Inflammatory macrophage (primary cell): ENCODE measurements around the gene ELF4.

ENCODE experiments used
- DNase-seq, 2 donors: peaks; one replicate each; pipeline ENCODE4 v3.0.0-alpha.2; 2020 to 2022

The ELF4 gene

DNA sequence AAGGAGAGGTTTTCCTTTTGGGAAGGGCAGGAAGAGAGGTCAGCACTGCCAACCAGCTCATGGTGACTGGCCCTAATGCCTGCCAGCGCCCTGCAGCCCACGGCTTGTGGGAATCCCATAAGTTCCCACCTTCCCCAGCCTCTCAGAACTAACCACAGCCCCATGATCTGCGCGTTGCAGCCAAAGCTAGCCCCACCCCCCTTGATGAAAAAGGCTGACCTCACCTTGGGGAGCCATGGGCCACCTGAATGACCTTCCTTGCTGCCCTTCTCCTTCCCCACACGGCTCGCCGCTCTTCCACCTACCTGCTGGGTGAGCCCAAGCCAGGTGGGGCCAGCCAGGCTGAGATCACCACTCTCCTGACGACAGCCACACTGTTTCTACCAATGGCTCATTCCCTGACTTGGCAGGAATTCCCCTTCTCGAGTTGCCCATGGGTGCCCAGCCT lies 3.9 kb upstream of the ELF4 start:
- DNase-seq = peak in 1 of 2 donors; percentile 14

DNA sequence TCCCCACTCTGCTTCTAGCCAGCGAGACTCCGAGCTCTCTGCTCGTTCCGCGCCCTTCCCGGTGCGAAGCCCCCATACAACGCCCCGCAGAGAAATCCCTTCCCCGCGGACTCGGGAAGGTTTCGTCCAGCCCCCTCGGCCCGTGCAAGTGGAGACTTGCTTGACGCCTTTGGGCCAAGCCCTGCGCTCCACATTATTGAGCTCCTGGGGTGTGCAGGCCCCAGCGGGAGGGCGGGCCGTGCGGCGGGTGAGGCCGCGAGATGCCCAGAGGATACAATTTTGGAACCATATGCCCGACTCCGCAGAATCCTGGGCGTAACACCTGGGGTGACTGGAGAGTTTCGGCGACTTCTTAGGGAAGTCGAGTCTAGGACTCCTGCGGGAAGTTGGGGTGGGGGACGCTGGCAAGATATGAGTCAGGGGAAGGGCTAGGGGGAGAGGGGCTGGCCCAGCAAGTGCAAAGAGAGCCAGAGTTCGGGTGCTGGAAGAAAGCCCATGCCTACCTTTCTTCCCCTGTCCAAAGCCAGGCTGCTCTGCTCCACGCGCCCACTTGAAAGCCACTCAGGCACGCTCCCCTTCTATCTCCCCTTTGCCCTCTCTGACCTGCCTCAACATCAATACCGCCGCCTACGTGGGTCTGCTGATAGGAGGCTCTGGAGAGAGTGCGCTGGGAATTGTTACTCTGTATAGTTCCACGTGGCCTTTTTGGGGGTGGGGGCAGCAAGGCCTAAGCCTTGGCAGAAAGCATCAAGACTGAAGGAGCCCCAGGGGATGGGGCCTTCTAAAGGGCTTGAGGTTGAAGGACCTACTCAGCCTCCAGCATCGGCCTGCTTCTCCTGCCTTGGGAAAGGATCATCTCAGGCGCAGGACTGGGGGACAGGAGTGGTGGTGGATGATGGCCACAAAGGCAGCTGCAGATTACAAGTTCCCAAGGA lies 1.2 kb upstream of the ELF4 start:
- DNase-seq = no peak

DNA sequence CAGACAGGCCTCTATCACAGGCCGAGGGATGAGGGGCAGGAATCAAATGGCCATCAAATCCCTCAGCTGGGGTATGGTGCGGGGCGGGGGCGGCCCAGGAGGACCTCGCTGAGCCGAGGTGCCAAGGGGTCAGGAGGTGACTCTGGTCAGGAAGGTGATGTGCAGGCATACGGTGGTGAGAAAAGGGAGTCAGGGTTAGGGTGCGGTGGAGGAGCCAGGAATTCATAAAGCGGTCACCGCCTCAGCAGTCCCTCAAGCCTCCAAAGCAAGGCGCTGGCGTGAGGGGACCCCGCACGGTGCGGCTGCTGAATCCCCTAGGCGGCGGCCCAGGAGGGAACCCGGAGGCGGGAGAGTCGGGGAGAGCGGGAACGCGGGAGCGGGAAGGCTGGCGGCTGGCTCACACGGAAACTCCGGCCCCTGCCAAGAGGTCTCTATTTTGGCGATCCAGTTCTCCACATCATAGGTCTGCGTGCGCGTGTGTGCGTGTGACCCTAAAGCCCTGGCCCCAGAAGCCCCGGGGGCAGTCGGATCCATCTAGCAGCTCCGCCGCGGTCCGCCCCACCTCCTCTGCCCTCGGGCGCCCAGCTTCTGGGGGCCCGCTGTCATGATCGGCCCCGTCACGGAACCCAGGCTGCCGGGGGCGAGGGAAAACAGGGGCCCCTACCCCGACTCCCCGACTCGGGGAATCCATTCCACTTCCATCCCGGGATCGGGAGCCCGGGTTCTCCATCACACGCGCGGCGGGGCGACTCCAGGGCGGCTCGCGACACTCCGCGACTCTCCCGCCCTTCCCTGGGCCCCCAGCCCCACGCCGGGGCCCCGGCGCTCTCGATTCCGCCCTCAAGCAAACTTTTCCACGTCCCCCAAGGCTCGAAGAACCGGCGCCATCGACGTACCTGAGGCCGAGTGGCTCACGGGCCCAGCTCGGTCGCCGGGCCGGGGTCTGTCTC lies 593 bp downstream of the ELF4 start:
- DNase-seq = no peak

DNA sequence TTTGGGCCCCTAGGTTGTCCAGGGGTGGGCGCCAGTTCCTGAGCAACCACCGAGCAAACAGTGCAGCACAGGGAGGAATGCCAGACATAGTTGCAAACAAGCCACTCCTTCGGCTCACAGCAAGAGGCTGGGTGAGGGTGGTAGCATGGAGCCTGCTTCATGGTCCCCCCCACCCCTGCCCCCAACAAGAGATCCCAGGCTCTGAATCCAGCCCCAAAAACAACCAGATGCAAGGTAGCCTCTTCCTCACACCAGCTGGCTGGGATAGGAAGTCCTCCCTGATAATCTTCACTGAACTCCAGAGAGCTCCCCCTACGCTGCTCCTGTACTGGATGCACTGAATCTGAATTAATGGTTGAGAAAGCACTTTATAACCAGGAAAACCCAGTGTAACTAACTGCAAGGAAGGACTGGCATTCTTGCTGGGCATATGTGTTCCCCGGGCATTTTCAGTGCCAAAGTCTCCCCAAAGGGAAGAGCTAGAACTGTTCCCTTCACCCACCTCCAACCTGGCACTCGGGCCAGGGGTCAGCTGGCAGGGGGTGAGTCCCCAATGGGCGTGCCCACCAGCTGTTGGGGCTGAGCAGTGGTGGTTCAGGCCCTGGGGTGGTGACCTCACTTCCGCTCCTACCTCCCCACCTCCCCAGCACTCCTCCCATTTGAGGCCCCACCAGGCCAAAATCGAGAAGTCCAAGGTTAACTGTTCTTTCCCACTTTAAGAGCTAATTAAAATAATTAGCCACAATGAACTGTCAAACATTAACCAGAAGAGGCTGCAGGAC lies 1.5 kb downstream of the ELF4 start:
- DNase-seq = peak; percentile 55 to 61

DNA sequence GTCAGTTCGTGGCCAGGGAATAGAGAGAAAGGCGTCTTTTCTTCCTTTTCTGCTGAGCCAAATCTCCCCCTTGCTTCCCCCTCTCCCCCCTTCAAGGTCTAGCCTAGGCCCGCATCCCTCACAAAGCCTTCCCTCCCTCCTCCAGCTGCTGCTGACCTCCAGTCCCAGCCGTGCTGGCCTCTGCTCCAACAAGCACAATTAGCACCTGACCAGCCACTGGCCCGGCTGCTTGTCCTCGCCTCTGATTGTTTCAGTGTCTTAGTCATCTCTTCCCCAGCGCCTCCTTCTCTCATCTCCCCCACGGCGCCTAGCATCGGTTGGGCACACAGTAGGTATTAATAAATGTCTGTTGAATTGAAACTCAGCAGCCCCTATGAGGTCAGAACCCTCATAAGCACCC lies 4.2 kb downstream of the ELF4 start:
- no peak for DNase-seq

DNA sequence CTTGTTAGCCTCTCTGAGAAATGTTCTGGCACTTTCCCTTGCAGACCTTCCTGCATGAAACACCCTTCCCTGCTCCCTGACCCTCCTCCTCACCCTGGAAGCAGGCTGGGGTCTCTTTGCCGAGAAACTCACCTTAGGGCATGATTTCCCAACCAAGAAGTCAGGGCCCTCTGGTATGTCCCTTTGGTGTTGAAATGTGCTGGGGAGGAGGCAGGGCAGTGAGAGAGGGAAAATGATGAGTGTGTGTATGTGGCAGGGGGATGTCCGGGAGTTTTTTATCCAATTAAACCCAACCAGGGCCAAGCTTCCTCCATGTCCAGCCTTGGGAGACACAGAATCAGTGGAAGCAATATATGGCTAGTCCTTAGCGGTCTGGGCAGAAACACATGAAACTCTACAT lies 5.1 kb downstream of the ELF4 start:
- no peak for DNase-seq

DNA sequence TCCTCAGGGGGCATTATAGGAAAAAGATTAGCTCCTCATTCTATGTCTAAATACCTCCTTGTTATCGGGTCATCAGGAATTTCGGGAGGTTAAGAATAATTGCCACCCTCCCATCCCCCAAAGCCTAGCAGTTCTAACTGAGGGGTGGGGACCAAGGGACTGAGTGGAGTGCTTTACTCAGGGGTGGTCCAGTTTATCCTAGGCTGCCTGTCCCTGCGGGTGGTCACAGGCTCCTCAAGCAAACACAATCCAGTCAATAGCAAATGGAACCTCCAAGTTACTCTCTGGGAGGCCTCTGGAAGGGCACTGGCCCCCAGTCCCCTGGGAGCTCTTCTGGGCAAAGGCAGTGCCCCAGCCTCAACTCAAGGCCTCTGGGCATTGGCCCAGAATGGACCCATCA lies 6.7 kb downstream of the ELF4 start:
- DNase-seq = no peak

DNA sequence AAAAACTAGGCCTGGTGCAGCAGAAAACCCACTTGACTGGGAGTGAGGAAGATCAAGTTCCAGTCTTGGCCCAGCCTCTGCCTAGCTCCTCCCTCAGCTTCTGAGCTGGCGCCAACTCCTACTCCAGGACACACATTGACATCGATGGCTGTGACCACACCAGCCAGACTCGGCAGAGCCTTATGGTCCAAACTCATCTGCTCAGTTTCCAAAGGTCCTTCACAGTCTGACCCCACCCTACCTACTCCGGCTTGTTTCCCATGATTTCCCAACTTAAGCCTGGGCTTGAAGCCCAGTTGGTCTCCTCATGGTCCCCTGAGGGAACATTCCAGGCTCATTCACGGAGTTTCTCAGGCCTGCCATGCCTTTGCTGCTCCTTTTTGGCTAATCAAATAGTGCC lies 10.1 kb downstream of the ELF4 start:
- DNase-seq = peak in 1 of 2 donors; percentile 51

DNA sequence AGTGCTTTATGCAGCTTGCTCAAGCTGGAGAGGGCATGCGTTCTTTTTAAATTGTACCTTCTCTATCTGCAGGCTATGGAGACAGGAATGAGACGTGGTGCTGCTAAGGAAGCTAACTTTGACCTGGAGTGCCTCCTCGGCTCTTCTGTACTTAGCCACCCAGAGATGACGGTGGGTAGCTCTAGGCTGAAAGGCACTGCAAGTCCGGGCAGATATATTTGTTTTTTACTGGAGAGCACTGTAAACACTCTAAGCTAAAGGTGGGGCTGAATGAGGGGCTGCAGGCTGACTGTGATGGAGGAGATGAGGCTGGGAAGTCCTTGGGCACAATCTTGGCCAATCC lies 12.1 kb downstream of the ELF4 start:
- no peak for DNase-seq

DNA sequence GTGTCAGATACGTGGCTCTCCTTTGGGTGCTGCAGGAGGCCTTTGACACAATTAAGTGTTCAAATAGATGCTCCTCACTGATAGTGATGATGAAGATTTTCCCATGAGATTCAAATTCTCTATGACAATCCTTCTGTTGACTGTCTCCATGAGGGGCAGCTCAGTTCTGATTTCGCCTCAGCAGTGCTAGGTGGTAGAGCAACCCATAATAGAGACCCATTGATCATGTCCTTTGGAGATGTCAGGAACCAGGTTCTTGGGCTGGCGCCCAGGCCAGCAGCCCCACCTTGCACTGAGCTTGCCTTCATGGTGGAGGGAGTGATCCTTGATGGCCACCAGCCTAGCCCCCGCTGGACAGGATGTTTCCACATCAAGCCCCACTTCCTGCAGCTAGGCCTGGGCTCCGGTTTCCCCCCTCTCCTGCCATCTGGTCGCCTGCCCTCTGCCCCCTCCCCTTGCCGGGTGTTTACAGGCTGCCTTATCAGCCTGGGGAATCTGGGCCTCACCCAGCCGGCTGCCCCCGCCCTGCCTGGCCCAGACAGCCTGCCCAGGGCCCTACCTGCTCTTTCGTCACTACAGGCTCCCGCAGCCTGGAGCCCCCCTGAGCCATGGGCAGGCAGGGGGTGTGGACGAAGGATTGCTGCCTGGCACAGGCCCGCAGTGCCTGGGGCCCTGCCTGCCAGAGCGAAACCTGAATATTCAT lies 12.6 kb downstream of the ELF4 start:
- DNase-seq = no peak

DNA sequence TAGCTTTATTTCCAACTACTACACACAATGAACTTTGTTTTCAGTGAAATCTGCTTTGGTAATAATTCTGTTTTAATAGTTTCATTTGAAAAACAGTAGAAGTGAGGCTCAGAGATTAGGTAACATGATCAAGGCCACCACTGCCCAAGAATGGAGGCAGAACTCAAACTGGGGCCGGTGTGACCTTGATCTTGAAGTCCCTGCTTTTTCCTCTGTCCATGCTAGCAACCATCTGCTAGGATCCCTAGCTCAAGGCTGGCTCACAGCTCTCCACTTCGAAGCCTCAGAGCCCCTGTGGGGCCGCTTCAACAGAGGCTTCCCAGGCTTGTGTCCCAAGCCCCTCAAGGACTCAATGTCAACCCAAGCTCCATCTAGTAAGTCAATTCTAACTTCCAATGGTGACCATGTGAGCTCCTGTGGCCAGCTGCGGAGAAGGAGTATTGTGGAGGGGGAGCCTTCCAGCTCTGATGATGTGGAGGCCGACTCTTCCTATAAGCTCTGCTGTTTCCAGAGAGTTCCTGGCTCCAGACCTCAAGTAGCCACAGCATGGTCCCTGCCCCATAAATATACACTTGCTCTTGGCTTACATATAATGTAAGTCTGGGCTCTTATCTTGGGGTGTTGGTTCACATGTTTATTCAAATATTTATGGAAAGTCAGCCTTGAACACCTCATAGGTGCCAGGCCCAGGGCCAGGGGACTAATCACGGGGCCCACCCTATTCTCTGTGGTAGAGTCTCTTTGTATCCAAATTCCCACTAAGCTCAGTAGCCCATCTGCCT lies 14.9 kb downstream of the ELF4 start:
- DNase-seq = no peak

DNA sequence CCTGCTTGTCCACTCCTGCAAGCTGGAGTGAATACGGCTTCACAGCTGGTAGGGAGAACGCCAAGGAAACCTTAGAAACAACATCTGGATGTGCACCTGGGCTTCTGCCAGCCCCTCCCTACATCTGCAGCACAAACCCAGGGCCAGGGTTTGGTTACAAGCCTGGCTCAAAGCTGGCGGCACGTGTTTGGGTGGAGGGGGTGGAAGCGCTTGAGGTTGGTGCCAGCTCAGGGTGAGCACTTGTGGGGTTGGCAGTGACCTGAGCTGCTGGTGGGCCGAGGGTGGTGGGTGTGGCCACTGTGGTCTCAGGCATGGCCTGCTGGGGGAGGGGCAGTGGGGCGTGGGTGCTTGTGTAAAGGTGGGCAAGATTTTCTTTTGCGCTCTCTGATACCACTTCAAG lies 15.6 kb downstream of the ELF4 start:
- no peak for DNase-seq

DNA sequence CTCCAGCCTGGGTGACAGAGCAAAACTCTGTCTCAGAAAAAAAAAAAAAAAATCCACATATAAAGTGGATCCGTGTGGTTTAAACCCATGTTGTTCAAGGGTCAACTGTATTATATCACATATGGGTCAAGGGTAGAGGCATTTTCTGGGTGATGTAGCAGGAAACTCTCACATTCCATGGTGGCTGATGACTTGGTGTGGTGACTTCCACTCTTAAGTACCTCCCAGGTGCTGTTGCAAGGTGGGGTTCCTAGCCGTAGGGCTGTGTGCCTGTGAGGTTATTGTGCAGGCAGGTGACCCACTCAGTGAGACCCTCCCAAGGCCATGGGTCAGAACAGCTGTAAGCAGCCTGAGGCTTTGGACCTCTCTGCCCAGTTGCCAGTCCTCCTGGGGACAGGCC lies 17.0 kb downstream of the ELF4 start:
- DNase-seq = no peak

DNA sequence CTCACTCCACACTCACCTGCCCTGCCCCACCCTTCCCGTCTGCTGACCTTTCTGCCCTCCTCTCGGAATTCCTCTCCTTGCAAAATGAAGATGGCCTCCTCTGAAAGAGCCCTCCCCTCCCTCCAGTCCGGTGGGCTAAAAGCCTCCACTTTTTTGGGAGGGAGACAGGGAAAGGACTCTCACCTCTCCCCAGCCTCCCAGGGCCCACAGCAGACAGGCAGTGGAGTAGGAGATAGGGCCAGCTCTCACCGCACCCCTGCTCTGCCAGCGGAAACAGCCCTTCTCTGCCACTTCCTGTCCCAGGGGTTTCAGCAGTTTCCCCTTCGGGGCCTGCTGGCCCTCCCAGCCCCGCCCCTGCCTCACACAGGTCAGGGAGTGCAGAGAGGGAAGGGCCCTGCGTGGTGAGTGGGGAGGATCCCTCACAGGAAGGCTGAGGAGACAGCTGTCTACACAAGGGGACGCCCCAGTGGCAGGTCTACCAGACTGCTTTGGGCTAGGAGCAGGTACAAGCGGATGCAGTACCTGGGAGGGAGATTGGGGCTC lies 18.2 kb downstream of the ELF4 start:
- peak; percentile 64 to 71 for DNase-seq

DNA sequence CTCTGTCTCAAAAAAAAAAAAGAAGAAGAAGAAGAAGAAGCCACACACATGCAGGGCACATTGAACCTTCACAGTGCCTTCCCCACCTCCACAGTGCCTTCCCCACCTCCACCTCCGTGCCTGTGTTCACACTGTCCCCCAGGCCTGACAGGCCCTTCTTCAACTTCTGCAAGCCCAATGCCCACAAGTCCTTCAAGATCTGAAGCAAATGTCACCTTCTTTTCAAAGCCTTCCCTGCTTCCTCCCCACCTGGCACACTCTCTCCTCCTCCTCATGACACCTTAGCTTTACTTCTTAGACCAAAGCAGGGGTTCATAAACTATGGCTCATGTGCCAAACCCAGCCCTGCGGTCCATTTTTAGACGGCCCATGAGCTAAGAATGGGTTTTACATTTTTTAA lies 19.9 kb downstream of the ELF4 start:
- no peak for DNase-seq

DNA sequence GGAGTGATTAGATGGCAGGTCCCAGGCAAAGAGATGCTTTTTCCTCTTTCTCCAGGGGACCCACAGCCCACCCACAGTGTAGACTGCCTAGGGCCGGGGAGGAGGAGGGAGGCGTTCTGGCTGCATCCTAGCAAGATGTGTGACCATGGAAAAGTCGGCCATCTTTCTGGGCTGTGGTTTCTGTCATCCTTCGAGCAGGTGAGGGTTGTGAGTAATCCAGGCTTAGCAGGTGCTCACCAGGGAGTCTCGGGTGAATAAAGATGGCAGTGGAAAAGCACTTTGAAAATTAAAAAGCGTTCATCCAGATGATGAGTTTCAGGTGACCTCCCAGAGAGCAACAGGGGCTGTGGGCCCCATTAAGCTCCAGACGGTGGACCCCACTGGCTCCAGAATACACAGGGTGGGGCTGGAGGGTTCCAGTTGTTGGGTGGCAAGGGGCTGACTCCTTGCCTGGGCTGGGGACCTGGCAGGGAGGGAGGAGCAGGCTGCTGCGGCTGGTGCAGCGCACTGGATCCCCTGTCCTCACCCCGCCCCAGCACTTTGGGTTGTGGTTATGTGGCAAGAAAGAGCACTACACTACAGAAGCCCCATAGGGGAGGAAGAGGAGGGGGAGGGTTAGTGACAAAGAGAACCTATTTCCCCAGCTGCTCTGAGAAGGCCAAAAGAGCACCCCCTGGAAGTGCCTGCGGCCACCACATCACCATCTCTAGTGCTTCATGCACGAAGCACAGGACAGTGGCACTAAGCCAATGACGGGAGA lies 23.7 kb downstream of the ELF4 start:
- peak; percentile 56 to 58 for DNase-seq

DNA sequence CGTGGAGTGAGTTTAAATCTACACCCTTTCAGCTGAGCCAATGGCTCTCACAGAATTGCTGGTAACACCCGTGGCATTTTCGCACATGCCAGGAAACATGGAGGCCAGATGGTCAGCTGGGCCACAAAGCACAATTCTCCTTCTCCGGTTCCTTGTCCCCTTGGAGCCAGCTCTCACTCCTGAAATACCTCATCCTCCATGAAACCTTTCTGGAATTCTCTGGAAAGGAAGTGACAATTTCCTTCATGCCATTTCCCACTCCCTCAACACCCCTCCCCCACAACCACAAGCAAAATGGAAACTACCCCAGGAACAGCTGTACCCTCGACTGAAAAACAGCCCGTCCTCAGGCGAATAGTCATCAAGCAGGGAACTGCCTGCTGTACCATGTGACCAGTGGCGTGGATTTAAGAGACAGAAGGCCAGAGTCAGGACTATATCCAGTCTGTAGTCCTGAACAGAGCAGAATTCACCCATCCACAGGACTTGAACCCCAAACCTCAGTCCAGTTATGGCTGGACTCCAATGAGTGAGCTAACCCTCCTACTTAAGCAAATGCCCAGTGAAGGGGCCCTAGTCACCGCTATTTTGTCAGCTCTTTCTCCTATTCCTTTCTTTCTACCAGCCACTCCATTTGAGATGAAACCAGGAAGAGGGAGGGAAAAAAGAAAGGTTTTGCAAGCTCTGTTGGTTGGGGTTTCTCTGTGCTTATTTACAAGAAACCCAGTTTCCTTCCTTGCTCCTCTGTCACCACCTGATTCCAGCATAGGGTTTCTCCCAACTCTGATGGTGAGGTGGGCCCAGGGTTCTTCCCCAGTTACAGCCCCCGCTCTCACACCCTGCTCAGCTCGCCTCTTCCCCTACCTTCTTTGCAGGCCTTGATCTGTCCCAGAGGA lies 24.5 kb downstream of the ELF4 start:
- no peak for DNase-seq

DNA sequence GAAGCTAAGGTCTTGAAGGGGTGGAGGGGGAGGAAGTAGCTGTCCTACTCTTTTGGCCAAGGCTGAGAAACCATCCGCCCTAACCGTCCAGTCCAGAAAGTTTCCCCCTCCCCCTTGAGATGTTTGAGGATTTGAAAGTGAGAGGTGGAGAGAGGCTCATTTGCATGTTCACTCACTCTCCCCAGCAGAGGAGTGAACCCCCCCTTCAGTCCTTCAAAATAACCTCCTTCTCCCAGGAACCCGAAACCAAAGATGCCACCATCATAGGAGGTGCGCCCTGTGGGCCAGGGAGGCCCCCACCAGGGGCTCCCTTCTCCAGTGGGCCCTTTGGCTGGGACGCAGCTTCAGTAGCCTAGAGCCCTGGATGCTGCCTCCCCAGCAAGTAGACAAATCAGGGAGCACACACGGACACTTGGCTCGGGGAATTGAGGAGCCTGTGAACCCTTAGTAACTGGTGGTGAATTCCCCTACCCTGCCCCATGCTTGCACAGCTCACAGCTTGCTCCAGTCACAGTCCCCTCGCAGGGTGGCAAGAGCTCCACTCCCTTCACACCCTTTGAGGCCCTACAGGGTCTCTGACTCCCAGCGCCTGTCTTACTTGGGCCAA lies 25.6 kb downstream of the ELF4 start:
- DNase-seq = peak; percentile 22 to 44
